T-cell (primary cell): ENCODE measurements around the gene KRTAP12-3. TPM values are rescaled to one million over a fixed set of nuclear protein-coding genes. Genes with fewer than 3 reads are reported as not detected.

Experiments used
- ATAC-seq, 4 experiments: fragments of 200-7000 bp in 3 of 4; fragments of 150-1000 bp in 1 of 4; cut with Tn5 transposase; replicated peaks in 1 of 4; 1 replicate in 3 of 4; 2 replicates in 1 of 4; pipeline ENCODE4 v1.10.0; 2021; ENCODE audit warnings: moderate library complexity in 3 of 4, mild to moderate bottlenecking in 2 of 4, moderate number of reproducible peaks in 1 of 4
- CTCF ChIA-PET, 2 donors: fragments of 300-600 bp; sonication (Branson Sonifier 250); formaldehyde crosslinking; loops; one replicate each; lab custom pipeline; 2022; ENCODE audit warnings: antibody characterized with exemption in 2 of 2; lab: Charles Lee
- POLR2A ChIA-PET, 2 donors: fragments of 300-600 bp; sonication (Branson Sonifier 250); formaldehyde crosslinking; loops; one replicate each; lab custom pipeline; 2022; ENCODE audit warnings: antibody characterized with exemption in 2 of 2; lab: Charles Lee
- DNase-seq, 35 experiments: peaks; one replicate each; pipeline versions ENCODE4 v3.0.0 to v3.0.0-alpha.2; 2013 to 2023
- H3K27ac ChIP-seq: one replicate; pipeline ENCODE4 v1.5.1; 2013; ENCODE audit warnings: low read length
- H3K27me3 ChIP-seq, 2 experiments: replicated peaks in 1 of 2; 1 replicate in 1 of 2; 2 replicates in 1 of 2; pipeline versions ENCODE4 v1.6.1 to v1.7.0; 2013; ENCODE audit warnings: low read length in 1 of 2, mixed read lengths in 1 of 2; ENCODE audit not compliant: control insufficient read depth in 2 of 2, insufficient read depth in 2 of 2; ENCODE audit errors: extremely low read depth in 1 of 2
- H3K36me3 ChIP-seq, 2 donors: 1 replicate in 1 of 2; 2 replicates in 1 of 2; pipeline versions ENCODE4 v1.6.1 to v1.7.0; 2013; ENCODE audit warnings: low read length in 1 of 2; ENCODE audit not compliant: control insufficient read depth in 2 of 2, insufficient read depth in 1 of 2; ENCODE audit errors: extremely low read depth in 1 of 2
- H3K4me1 ChIP-seq, 2 experiments: 1 replicate in 1 of 2; 2 replicates in 1 of 2; pipeline versions ENCODE4 v1.6.1 to v1.7.0; 2013; ENCODE audit warnings: low read length in 2 of 2, mixed read lengths in 1 of 2; ENCODE audit not compliant: insufficient read depth in 2 of 2, control insufficient read depth in 1 of 2; ENCODE audit errors: extremely low read depth in 1 of 2
- H3K4me3 ChIP-seq, 2 donors: 1 replicate in 1 of 2; 2 replicates in 1 of 2; pipeline versions ENCODE4 v1.5.1 to v1.7.0; 2013; ENCODE audit warnings: mild to moderate bottlenecking in 2 of 2, low read length in 1 of 2, moderate library complexity in 1 of 2; ENCODE audit not compliant: control insufficient read depth in 1 of 2; ENCODE audit errors: extremely low read depth in 1 of 2
- H3K9me3 ChIP-seq: 2 replicates; pipeline ENCODE4 v1.7.0; 2013
- H3K27ac Mint-ChIP-seq, 2 donors: one replicate each; pipeline ENCODE4 v1.8.0; 2020 to 2021; ENCODE audit warnings: mild to moderate bottlenecking in 2 of 2, mixed read lengths in 2 of 2
- H3K27me3 Mint-ChIP-seq, 2 donors: one replicate each; pipeline ENCODE4 v1.8.0; 2021 to 2022; ENCODE audit warnings: mixed read lengths in 2 of 2
- H3K36me3 Mint-ChIP-seq: one replicate; pipeline ENCODE4 v1.8.0; 2021; ENCODE audit warnings: mixed read lengths
- H3K4me1 Mint-ChIP-seq, 3 donors: one replicate each; pipeline ENCODE4 v1.8.0; 2020 to 2022; ENCODE audit warnings: mixed read lengths in 3 of 3, mild to moderate bottlenecking in 1 of 3
- H3K4me3 Mint-ChIP-seq, 3 donors: one replicate each; pipeline ENCODE4 v1.8.0; 2020 to 2022; ENCODE audit warnings: mild to moderate bottlenecking in 3 of 3, mixed read lengths in 3 of 3, moderate library complexity in 3 of 3
- H3K9me3 Mint-ChIP-seq, 3 donors: one replicate each; pipeline ENCODE4 v1.8.0; 2020 to 2022; ENCODE audit warnings: mixed read lengths in 3 of 3
- WGBS: methylation state at CpG from one replicate; pipeline ENCODE4 v1.1.5; 2013; ENCODE audit warnings: missing lambda C conversion rate; ENCODE audit not compliant: insufficient coverage; 5-methylcytosine and 5-hydroxymethylcytosine counted together
- total RNA-seq, 35 experiments: library from RNA in 6 of 35; stranded (reverse) in 6 of 35; fragments of 120-200 nt in 1 of 35; gene quantifications; one replicate each; pipeline versions ENCODE4 v1.2.1 to v1.2.4 and lab custom pipeline; 2013 to 2026

The KRTAP12-3 gene
- total RNA-seq, 5 donors from 2014 or later (not counting 1 experiment from before 2014, with no cell fraction given): not detected

- no peaks in the 10 kb centered on the region for H3K36me3 ChIP-seq
- peak overlapping the region in 1 of 2 donors; percentile 52 for H3K27ac Mint-ChIP-seq
- H3K36me3 Mint-ChIP-seq: peaks cover 4% of the 10 kb centered on the region
- peaks cover 12 to 27% (median 16%) of the 10 kb centered on the region in 3 donors for H3K9me3 Mint-ChIP-seq
- H3K4me3 ChIP-seq: no peak overlapping the region
- WGBS: 83% methylated on average over 12 of the region's 13 CpGs
- peaks cover 0 to 9% of the 10 kb centered on the region in 2 experiments for H3K27me3 ChIP-seq
- no peaks in the 10 kb centered on the region for H3K9me3 ChIP-seq
- peaks cover 22 to 30% (median 28%) of the 10 kb centered on the region in 3 donors for H3K4me1 Mint-ChIP-seq
- ChIA-PET POLR2A (no interaction called here), CTCF (no interaction called here)
- ATAC-seq (no peak), DNase-seq (no peak)
- H3K4me3 Mint-ChIP-seq: no peak overlapping the region
- H3K27ac ChIP-seq: no peak overlapping the region
- H3K27me3 Mint-ChIP-seq: peaks cover 1 to 2% of the 10 kb centered on the region in 2 donors
- H3K4me1 ChIP-seq: peaks cover 4 to 22% of the 10 kb centered on the region in 2 experiments
These were observed 45.0 kb upstream of the KRTAP12-3 start for GRCh38 chr21:44612669-44613229.

- H3K4me1 ChIP-seq: peaks cover 11 to 31% of the 10 kb centered on the region in 2 experiments
- no peak overlapping the region for H3K27ac ChIP-seq
- ChIA-PET POLR2A (no interaction called here), CTCF (no interaction called here)
- Mint-ChIP-seq H3K9me3 (peaks cover 12 to 27% (median 16%) of the 10 kb centered on the region in 3 donors), H3K27me3 (no peaks in the 10 kb centered on the region), H3K36me3 (peaks cover 4% of the 10 kb centered on the region), H3K4me3 (no peak overlapping the region), H3K4me1 (peaks cover 30 to 38% (median 36%) of the 10 kb centered on the region in 3 donors), H3K27ac (no peak overlapping the region)
- peaks cover 0 to 9% of the 10 kb centered on the region in 2 experiments for H3K27me3 ChIP-seq
- 93% methylated on average over 25 of the region's 26 CpGs for WGBS
- H3K4me3 ChIP-seq: no peak overlapping the region
- H3K36me3 ChIP-seq: no peaks in the 10 kb centered on the region
- no peaks in the 10 kb centered on the region for H3K9me3 ChIP-seq
- DNase-seq: no peak
- no peak for ATAC-seq
These were observed 44.2 kb upstream of the KRTAP12-3 start for GRCh38 chr21:44613386-44614155.

GRCh38 chr21:44614161-44614631, 43.5 kb upstream of the KRTAP12-3 start:
- CTCF ChIA-PET: no interaction called here
- Histone ChIP-seq H3K27ac (no peak overlapping the region), H3K27me3 (peaks cover 0 to 9% of the 10 kb centered on the region in 2 experiments), H3K4me1 (peaks cover 15 to 37% of the 10 kb centered on the region in 2 experiments), H3K4me3 (no peak overlapping the region), H3K36me3 (no peaks in the 10 kb centered on the region), H3K9me3 (no peaks in the 10 kb centered on the region)
- peaks cover 7% of the 10 kb centered on the region for H3K36me3 Mint-ChIP-seq
- no peak overlapping the region for H3K4me3 Mint-ChIP-seq
- 85% methylated on average over 14 of the region's 20 CpGs for WGBS
- DNase-seq (no peak), ATAC-seq (no peak)
- POLR2A ChIA-PET: no interaction called here
- peaks cover 10 to 25% (median 14%) of the 10 kb centered on the region in 3 donors for H3K9me3 Mint-ChIP-seq
- no peak overlapping the region for H3K27ac Mint-ChIP-seq
- H3K27me3 Mint-ChIP-seq: no peaks in the 10 kb centered on the region
- H3K4me1 Mint-ChIP-seq: peaks cover 36 to 44% (median 42%) of the 10 kb centered on the region in 3 donors

GRCh38 chr21:44614961-44615391, 42.8 kb upstream of the KRTAP12-3 start:
- Mint-ChIP-seq H3K27ac (no peak overlapping the region), H3K36me3 (peaks cover 11% of the 10 kb centered on the region), H3K4me3 (no peak overlapping the region), H3K27me3 (no peaks in the 10 kb centered on the region), H3K9me3 (peaks cover 11 to 25% (median 12%) of the 10 kb centered on the region in 3 donors), H3K4me1 (peaks cover 44 to 52% (median 50%) of the 10 kb centered on the region in 3 donors)
- Histone ChIP-seq H3K27ac (no peak overlapping the region), H3K36me3 (no peaks in the 10 kb centered on the region), H3K27me3 (peaks cover 0 to 9% of the 10 kb centered on the region in 2 experiments), H3K9me3 (peaks cover 5% of the 10 kb centered on the region), H3K4me3 (no peak overlapping the region), H3K4me1 (peaks cover 17 to 42% of the 10 kb centered on the region in 2 experiments)
- WGBS: 94% methylated on average over 10 of the region's 28 CpGs
- POLR2A ChIA-PET: no interaction called here
- CTCF ChIA-PET: no interaction called here
- no peak for ATAC-seq
- no peak for DNase-seq

GRCh38 chr21:44615466-44615865, 42.3 kb upstream of the KRTAP12-3 start:
- peaks cover 14% of the 10 kb centered on the region for H3K36me3 Mint-ChIP-seq
- ATAC-seq (no peak), DNase-seq (no peak)
- 98% methylated on average over 3 of the region's 8 CpGs for WGBS
- Histone ChIP-seq H3K4me3 (no peak overlapping the region), H3K4me1 (peaks cover 17 to 43% of the 10 kb centered on the region in 2 experiments), H3K36me3 (no peaks in the 10 kb centered on the region), H3K27ac (no peak overlapping the region), H3K27me3 (peaks cover 0 to 9% of the 10 kb centered on the region in 2 experiments), H3K9me3 (peaks cover 6% of the 10 kb centered on the region)
- peaks cover 46 to 57% (median 53%) of the 10 kb centered on the region in 3 donors for H3K4me1 Mint-ChIP-seq
- no peaks in the 10 kb centered on the region for H3K27me3 Mint-ChIP-seq
- ChIA-PET CTCF (no interaction called here), POLR2A (no interaction called here)
- H3K4me3 Mint-ChIP-seq: peak overlapping the region in 1 of 3 donors; percentile 46
- H3K9me3 Mint-ChIP-seq: peaks cover 14 to 25% (median 14%) of the 10 kb centered on the region in 3 donors
- H3K27ac Mint-ChIP-seq: peak overlapping the region in 1 of 2 donors; percentile 71

- Histone ChIP-seq H3K9me3 (peaks cover 6% of the 10 kb centered on the region), H3K27ac (no peak overlapping the region), H3K4me3 (no peak overlapping the region), H3K4me1 (peaks cover 17 to 43% of the 10 kb centered on the region in 2 experiments), H3K36me3 (no peaks in the 10 kb centered on the region), H3K27me3 (peaks cover 0 to 9% of the 10 kb centered on the region in 2 experiments)
- peaks cover 46 to 62% (median 58%) of the 10 kb centered on the region in 3 donors for H3K4me1 Mint-ChIP-seq
- H3K27ac Mint-ChIP-seq: peak overlapping the region; percentile 39 to 71
- peaks cover 18% of the 10 kb centered on the region for H3K36me3 Mint-ChIP-seq
- H3K4me3 Mint-ChIP-seq: peak overlapping the region in 2 of 3 donors; percentile 6 to 46
- no peaks in the 10 kb centered on the region for H3K27me3 Mint-ChIP-seq
- DNase-seq (no peak), ATAC-seq (no peak)
- ChIA-PET CTCF (interaction anchor here in 1 of 2 donors (0.6 kb wide), 1 partner anchor 81 kb away, joined by 6 read pairs; no protein-coding TSS in a partner anchor), POLR2A (interaction anchor here in 1 of 2 donors (0.5 kb wide), 1 partner anchor 36 kb away, joined by 3 read pairs; no protein-coding TSS in a partner anchor)
- WGBS: 60% methylated on average over 8 of the region's 17 CpGs
- H3K9me3 Mint-ChIP-seq: peaks cover 17 to 26% (median 17%) of the 10 kb centered on the region in 3 donors
These were observed 41.7 kb upstream of the KRTAP12-3 start for GRCh38 chr21:44615911-44616590.
